ENCODE data around the gene TTC9C.
A peak's percentile ranks its signal among the peaks of the same experiment; 100 is the strongest.

Gene TTC9C

GRCh38 chr11:62708793-62709192 lies 19.5 kb upstream of the TTC9C start:
- Histone ChIP-seq H3K27me3 (replicated peaks; ENCODE audit: control insufficient read depth, insufficient read depth, low read length) (no peaks in the 10 kb centered on the region), H3K36me3 (ENCODE audit: control insufficient read depth, insufficient read depth, low read length) (peaks cover 7% of the 10 kb centered on the region), H3K4me3 (replicated peaks; ENCODE audit: low read depth, low read length) (peak overlapping the region; percentile 63)
- DNase-seq (ENCODE audit: extremely low read depth, insufficient read length) = no peak
- TF ChIP-seq CTCF (IDR thresholded peaks at IDR 0.05; ENCODE audit: insufficient read depth, low read length, poor library complexity, severe bottlenecking) = no peak

DNA sequence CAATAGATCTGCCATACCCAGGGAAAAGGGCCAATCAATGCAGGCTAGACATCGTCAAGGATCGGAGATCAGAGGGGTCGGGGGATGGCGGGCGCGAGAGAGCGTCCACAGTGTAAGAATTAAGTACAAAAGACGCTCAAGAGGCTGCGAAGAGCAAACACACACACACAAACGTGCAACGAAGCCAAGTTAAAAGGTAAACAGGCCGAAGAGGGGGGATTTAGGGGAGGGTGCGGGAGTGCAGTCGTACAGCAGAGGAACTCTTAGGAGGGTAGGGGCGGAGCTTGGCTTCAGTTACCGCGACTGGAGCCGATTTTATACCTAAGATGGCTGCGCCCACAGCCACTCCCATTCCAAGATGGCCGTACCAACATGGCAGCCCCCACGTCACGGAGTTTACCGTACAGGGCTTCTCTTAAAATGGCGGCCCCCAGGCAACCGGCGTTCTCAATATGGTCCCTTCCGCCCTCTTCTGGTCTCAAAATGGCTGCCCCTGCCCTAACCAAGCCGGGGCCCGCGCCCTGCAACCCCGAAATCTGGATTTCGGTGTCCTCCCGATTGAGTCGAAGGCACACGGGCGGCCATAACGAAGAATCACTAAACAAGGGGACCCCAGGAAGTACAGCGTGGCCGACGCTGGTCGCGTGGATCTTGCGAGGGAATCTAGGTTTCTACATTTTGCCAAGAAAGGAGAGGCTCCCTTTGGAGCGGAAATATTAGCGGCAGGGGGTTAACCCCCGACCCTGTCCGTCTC lies 18.9 kb upstream of the TTC9C start:
- peak; percentile 88 for DNase-seq (ENCODE audit: extremely low read depth, insufficient read length)
- Histone ChIP-seq H3K27me3 (replicated peaks; ENCODE audit: control insufficient read depth, insufficient read depth, low read length) (no peaks in the 10 kb centered on the region), H3K36me3 (ENCODE audit: control insufficient read depth, insufficient read depth, low read length) (peaks cover 8% of the 10 kb centered on the region), H3K4me3 (replicated peaks; ENCODE audit: low read depth, low read length) (peak overlapping the region; percentile 64)
- TF ChIP-seq CTCF (IDR thresholded peaks at IDR 0.05; ENCODE audit: insufficient read depth, low read length, poor library complexity, severe bottlenecking) = no peak

DNA sequence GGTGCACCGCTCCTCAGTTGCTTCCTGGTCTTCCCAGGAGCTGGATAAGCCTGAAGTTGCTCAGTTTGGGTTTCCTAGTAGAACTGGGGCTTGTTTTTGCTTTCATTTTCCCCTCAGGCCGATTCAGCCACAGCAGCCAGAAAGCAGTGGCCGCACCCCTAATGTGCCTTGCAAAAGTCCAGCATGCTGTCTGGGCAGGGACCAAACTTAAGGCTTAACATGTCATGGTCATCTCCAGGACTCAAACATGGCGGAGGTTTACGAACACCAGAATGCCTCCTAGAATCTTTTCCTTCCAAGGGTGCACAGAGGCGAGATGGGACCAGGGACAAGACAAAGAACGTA lies 18.3 kb upstream of the TTC9C start:
- peak overlapping the region; percentile 64 for H3K4me3 ChIP-seq (replicated peaks; ENCODE audit: low read depth, low read length)
- H3K36me3 ChIP-seq (ENCODE audit: control insufficient read depth, insufficient read depth, low read length) = peaks cover 10% of the 10 kb centered on the region
- no peak for TF ChIP-seq CTCF (IDR thresholded peaks at IDR 0.05; ENCODE audit: insufficient read depth, low read length, poor library complexity, severe bottlenecking)
- no peak for DNase-seq (ENCODE audit: extremely low read depth, insufficient read length)
- H3K27me3 ChIP-seq (replicated peaks; ENCODE audit: control insufficient read depth, insufficient read depth, low read length) = no peaks in the 10 kb centered on the region

DNA sequence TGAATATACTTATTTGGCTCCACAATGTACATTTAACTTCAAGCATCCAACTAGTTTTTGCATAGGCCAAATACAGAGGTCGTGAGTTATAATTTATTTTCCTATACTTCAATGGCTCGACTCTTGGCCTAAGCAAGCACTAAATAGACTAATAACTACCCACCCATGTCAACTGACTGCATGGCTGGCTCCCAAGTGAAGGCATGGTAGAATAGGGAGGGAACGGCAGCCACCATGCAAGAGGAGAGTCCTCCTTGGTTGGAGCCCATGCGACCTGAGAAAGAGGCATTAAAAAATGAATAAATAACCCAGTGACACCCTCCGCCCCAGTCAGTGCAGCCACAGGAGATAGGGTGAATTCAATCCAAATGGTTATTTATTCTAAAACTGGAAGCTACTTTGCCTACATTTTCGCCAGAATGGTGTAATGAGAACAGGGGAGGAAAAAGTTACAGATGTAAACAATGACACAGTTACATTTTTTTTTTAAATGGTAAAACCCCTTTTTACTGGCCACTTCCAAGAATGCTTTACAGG lies 15.9 kb upstream of the TTC9C start:
- H3K27me3 ChIP-seq (replicated peaks; ENCODE audit: control insufficient read depth, insufficient read depth, low read length) = no peaks in the 10 kb centered on the region
- peaks cover 22% of the 10 kb centered on the region for H3K36me3 ChIP-seq (ENCODE audit: control insufficient read depth, insufficient read depth, low read length)
- no peak for DNase-seq (ENCODE audit: extremely low read depth, insufficient read length)
- H3K4me3 ChIP-seq (replicated peaks; ENCODE audit: low read depth, low read length) = no peak overlapping the region
- TF ChIP-seq CTCF (IDR thresholded peaks at IDR 0.05; ENCODE audit: insufficient read depth, low read length, poor library complexity, severe bottlenecking) = no peak

GRCh38 chr11:62712861-62713260 lies 15.4 kb upstream of the TTC9C start:
- Histone ChIP-seq H3K36me3 (ENCODE audit: control insufficient read depth, insufficient read depth, low read length) (peaks cover 25% of the 10 kb centered on the region), H3K27me3 (replicated peaks; ENCODE audit: control insufficient read depth, insufficient read depth, low read length) (no peaks in the 10 kb centered on the region), H3K4me3 (replicated peaks; ENCODE audit: low read depth, low read length) (no peak overlapping the region)
- DNase-seq (ENCODE audit: extremely low read depth, insufficient read length) = no peak
- no peak for TF ChIP-seq CTCF (IDR thresholded peaks at IDR 0.05; ENCODE audit: insufficient read depth, low read length, poor library complexity, severe bottlenecking)

Measured in GM06990 (cell line).